DOHH2 (cell line): ENCODE measurements around the gene RGR.

Experiments used
- H3F3A ChIP-seq: fragments of 200-600 bp; sonication (generic), shearing (Covaris generic); 2 replicates; pipeline ENCODE4 v1.6.0; 2016; ENCODE audit warnings: antibody characterized with exemption, mild to moderate bottlenecking; ENCODE audit not compliant: control insufficient read depth, insufficient read depth
- H3K27ac ChIP-seq: fragments of 200-600 bp; sonication (generic); 2 replicates; pipeline ENCODE4 v1.5.1; 2014; ENCODE audit warnings: low read depth, mild to moderate bottlenecking, low read length, moderate library complexity
- H3K27me3 ChIP-seq: fragments of 200-600 bp; sonication (generic); 2 replicates; pipeline ENCODE4 v1.6.1; 2014; ENCODE audit warnings: mild to moderate bottlenecking, low read length, mixed read lengths; ENCODE audit not compliant: control insufficient read depth
- H3K36me3 ChIP-seq: fragments of 200-600 bp; sonication (generic); 2 replicates; pipeline ENCODE4 v1.6.1; 2014; ENCODE audit warnings: mild to moderate bottlenecking, low read length, moderate library complexity, mixed read lengths; ENCODE audit not compliant: control insufficient read depth
- H3K4me1 ChIP-seq: fragments of 200-600 bp; sonication (generic); 2 replicates; pipeline ENCODE4 v1.6.1; 2014; ENCODE audit warnings: mild to moderate bottlenecking, low read length, mixed read lengths; ENCODE audit not compliant: control insufficient read depth
- H3K4me2 ChIP-seq: fragments of 200-600 bp; sonication (generic); 2 replicates; pipeline ENCODE4 v1.6.0; 2014; ENCODE audit warnings: mild to moderate bottlenecking, low read length, moderate library complexity
- H3K4me3 ChIP-seq: fragments of 200-600 bp; sonication (generic); 2 replicates; pipeline ENCODE4 v1.5.1; 2014; ENCODE audit warnings: mild to moderate bottlenecking, low read length, mixed read lengths
- H3K79me2 ChIP-seq: fragments of 200-600 bp; sonication (generic); 2 replicates; pipeline ENCODE4 v1.6.1; 2014; ENCODE audit warnings: mild to moderate bottlenecking, low read length, mixed read lengths; ENCODE audit not compliant: control insufficient read depth
- H3K9me2 ChIP-seq: fragments of 200-600 bp; sonication (generic); replicated peaks from 2 replicates; pipeline ENCODE4 v1.6.1; 2014; ENCODE audit warnings: mild to moderate bottlenecking, low read length, mixed read lengths; ENCODE audit not compliant: control insufficient read depth
- H3K9me3 ChIP-seq: fragments of 200-600 bp; sonication (generic); 2 replicates; pipeline ENCODE4 v1.6.1; 2014; ENCODE audit warnings: antibody characterized with exemption, low read length, mixed read lengths; ENCODE audit not compliant: control insufficient read depth, insufficient read depth
- H4K20me1 ChIP-seq: fragments of 200-600 bp; sonication (generic); 2 replicates; pipeline ENCODE4 v1.6.0; 2014; ENCODE audit warnings: low read depth, mild to moderate bottlenecking, antibody characterized with exemption, low read length, moderate library complexity; ENCODE audit not compliant: control insufficient read depth, insufficient read depth
- EZH2phosphoT487 ChIP-seq: fragments of 200-600 bp; sonication (generic); IDR thresholded peaks from 2 replicates; pipeline ENCODE4 v1.6.1; 2017; ENCODE audit warnings: borderline replicate concordance, mild to moderate bottlenecking, antibody characterized with exemption, low read length, moderate library complexity, mixed read lengths
- TF ChIP-seq, protein P1 (sequence below): fragments of 200-600 bp; sonication (generic); IDR thresholded peaks from one replicate; pipeline ENCODE4 v1.5.1; 2014; ENCODE audit warnings: antibody characterized with exemption, mild to moderate bottlenecking, low read depth, low read length; ENCODE audit not compliant: poor library complexity, severe bottlenecking

Gene RGR

DNA sequence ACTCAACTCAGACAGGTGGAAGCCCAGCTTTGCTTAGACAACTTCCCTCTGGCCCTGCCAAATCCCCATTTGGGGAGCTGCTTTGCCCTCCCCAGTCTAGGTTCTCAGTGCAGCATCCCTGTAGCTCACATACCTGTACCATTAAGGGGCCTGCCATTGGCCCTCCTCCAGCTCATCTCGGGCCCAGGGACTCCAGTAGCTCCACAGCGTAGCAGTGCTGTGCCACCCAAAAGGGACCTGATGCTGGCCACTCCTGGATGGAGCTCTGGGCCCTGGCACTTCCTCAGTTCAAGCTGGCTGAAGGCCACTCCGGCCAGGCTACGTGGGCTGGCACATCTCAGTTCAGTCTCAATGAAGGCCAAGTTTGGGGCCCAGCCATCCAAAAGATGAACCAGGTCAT lies 10.9 kb upstream of the RGR start:
- Histone ChIP-seq H3K79me2 (no peaks in the 10 kb centered on the region), H3K36me3 (no peaks in the 10 kb centered on the region), H3K4me1 (no peaks in the 10 kb centered on the region), H3K9me2 (no peaks in the 10 kb centered on the region), H3F3A (no peaks in the 10 kb centered on the region), H3K27me3 (no peaks in the 10 kb centered on the region), H3K27ac (no peak overlapping the region), H4K20me1 (no peaks in the 10 kb centered on the region), H3K4me3 (no peak overlapping the region), H3K9me3 (no peaks in the 10 kb centered on the region), H3K4me2 (no peak overlapping the region)
- TF ChIP-seq, protein P1, sequence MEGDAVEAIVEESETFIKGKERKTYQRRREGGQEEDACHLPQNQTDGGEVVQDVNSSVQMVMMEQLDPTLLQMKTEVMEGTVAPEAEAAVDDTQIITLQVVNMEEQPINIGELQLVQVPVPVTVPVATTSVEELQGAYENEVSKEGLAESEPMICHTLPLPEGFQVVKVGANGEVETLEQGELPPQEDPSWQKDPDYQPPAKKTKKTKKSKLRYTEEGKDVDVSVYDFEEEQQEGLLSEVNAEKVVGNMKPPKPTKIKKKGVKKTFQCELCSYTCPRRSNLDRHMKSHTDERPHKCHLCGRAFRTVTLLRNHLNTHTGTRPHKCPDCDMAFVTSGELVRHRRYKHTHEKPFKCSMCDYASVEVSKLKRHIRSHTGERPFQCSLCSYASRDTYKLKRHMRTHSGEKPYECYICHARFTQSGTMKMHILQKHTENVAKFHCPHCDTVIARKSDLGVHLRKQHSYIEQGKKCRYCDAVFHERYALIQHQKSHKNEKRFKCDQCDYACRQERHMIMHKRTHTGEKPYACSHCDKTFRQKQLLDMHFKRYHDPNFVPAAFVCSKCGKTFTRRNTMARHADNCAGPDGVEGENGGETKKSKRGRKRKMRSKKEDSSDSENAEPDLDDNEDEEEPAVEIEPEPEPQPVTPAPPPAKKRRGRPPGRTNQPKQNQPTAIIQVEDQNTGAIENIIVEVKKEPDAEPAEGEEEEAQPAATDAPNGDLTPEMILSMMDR, result no peak
- no peak for TF ChIP-seq EZH2phosphoT487

DNA sequence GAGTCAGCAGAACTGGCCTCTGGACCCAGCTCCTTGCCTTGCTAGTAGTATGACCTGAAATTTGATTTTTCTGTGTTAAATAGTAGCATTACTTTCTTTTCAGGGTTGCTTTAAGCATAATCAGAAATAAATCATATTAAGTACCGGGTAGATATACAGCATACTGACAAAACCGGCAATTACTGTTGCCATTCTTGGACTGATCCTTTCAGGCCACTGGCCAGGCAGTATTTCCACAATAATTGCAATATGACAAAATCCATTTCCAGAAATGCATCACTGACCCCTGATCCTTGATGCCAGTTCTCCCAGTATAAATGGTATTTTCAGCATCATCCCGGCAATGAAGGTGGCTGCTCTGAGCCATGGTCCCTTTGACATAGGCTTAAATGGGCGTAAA lies 10.4 kb upstream of the RGR start:
- H3K4me3 ChIP-seq, result no peak overlapping the region
- no peaks in the 10 kb centered on the region for H4K20me1 ChIP-seq
- no peaks in the 10 kb centered on the region for H3K4me1 ChIP-seq
- no peaks in the 10 kb centered on the region for H3K9me2 ChIP-seq
- no peaks in the 10 kb centered on the region for H3K36me3 ChIP-seq
- H3K4me2 ChIP-seq, result no peak overlapping the region
- no peaks in the 10 kb centered on the region for H3K79me2 ChIP-seq
- no peaks in the 10 kb centered on the region for H3K9me3 ChIP-seq
- no peaks in the 10 kb centered on the region for H3K27me3 ChIP-seq
- no peak overlapping the region for H3K27ac ChIP-seq
- no peaks in the 10 kb centered on the region for H3F3A ChIP-seq
- TF ChIP-seq, protein P1, result no peak
- no peak for TF ChIP-seq EZH2phosphoT487

- Histone ChIP-seq H3K79me2 (no peaks in the 10 kb centered on the region), H3K9me2 (no peaks in the 10 kb centered on the region), H3K27me3 (no peaks in the 10 kb centered on the region), H3K4me2 (no peak overlapping the region), H4K20me1 (no peaks in the 10 kb centered on the region), H3K4me1 (no peaks in the 10 kb centered on the region), H3F3A (no peaks in the 10 kb centered on the region), H3K4me3 (no peak overlapping the region), H3K9me3 (no peaks in the 10 kb centered on the region), H3K27ac (no peak overlapping the region), H3K36me3 (no peaks in the 10 kb centered on the region)
- TF ChIP-seq EZH2phosphoT487, result no peak
- TF ChIP-seq, protein P1, result no peak
Observed at GRCh38 chr10:84235096-84235495, 9.8 kb upstream of the RGR start.

DNA sequence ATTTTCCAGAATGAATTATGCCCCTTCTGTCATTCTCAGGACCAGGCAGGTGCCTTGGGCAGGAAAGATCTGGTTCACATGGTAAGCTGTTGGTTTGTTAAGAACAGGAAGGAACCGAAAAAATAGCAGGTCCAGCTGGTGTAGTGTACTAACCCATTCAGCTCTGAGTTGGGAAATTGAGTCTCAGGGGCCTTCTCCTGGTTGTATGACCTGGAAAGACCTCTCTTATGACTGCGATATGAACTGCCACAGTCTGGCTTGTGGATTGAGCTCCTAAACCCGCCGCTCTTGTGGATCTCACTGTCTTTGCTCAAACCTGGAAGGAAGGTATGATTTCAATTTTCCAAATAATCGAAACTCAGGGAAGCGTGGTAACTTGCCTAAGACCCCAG lies 8.1 kb upstream of the RGR start:
- no peak overlapping the region for H3K27ac ChIP-seq
- H3K4me1 ChIP-seq, result no peaks in the 10 kb centered on the region
- H3F3A ChIP-seq, result no peaks in the 10 kb centered on the region
- no peaks in the 10 kb centered on the region for H3K9me2 ChIP-seq
- no peaks in the 10 kb centered on the region for H3K27me3 ChIP-seq
- H3K36me3 ChIP-seq, result no peaks in the 10 kb centered on the region
- TF ChIP-seq, protein P1, result no peak
- no peak for TF ChIP-seq EZH2phosphoT487
- no peaks in the 10 kb centered on the region for H3K79me2 ChIP-seq
- no peak overlapping the region for H3K4me2 ChIP-seq
- no peaks in the 10 kb centered on the region for H4K20me1 ChIP-seq
- H3K9me3 ChIP-seq, result no peaks in the 10 kb centered on the region
- no peak overlapping the region for H3K4me3 ChIP-seq
